GM19324 (cell line): ENCODE measurements around the gene TUT4.

Experiments
- ATAC-seq: cut with Tn5 transposase; IDR thresholded peaks from one replicate; pipeline ENCODE4 v1.9.1; 2021; ENCODE audit warnings: mild to moderate bottlenecking, moderate library complexity; ENCODE audit not compliant: unreplicated experiment, low FRiP score

TUT4 gene

DNA sequence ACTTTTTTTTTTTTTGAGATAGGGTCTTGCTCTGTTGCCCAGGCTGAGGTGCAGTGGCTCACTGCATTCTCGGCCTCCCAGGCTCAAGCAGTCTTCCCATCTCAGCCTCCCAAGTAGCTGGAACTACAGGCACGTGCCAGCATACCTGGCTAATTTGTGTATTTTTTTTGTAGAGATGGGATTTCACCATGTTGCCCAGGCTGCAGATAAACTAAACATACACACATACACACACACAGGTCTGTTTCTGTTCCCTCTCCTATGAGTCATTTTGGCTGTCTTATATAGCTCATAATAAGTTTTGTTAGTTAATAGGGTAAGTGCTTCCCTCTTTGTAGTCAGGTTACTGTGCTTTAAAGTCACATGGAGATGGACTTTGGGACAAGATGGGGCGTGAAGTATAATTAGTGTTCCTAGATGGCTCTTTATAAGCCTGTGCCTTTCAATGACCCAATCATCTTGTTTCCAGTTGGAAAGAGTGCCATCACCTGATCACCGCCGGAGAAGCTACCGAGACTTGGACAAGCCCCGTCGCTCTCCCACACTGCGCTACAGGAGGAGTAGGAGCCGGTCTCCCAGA, 139.4 kb downstream of the TUT4 start:
- ATAC-seq, result no peak

DNA sequence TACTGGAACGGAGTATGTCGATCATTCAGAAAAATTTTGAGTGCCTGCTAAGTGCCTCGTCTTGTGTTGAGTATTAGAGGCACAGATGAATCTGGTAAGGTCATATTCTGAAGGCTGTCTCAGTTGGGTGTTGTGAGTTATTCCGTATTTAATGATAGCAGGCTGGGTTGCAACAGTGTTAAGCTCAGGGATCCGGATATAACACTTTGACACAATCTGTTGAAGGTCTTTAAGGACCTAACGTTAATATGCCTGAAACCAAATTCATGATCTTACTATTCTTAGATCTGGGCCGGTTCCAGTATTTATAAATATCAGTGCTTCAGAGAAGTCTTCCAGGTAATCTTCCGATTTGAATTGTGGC, 147.9 kb downstream of the TUT4 start:
- ATAC-seq, result no peak

DNA sequence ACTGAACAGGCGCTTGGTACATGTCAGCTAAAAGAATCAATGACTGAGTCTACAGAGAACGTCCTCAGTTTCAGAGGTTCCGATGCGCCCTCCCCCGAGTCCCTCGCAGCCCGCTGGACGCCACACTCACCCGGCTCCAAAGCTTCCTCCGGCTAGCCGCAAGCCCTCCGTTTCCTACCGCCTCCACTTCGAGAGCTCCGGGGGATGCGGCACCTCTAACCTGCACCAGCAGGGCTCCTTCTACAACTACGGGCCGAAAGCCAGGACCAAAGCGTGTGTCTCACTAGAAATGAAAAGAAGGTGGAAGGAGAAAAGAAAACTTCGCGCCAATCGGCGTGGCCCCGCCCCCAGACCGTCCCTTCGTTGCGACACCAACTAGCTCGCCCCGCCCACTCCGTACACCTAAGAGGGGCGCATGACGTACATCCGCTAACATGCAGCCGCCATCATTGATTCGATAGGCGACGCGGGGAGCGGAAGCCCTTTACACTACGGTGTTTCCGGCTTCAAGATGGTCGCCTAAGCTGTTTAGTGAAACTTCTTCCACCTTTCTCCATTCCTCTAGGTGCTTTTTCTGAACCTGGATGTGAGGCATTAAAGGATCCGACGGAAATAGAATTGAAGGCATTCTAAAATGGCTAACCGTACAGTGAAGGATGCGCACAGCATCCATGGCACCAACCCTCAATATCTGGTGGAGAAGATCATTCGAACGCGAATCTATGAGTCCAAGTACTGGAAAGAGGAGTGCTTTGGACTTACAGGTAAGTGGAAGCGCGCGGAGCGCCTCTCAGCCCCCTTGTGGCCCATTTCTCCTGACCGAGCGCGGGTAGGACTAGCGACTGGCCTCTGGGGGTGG, 148.5 kb downstream of the TUT4 start, which contains the start of the genes ORC1 and PRPF38A:
Gene ORC1 (minus strand): TSS at position 308 of the 859 bp plus-strand sequence. CDS start 2,200 bp downstream, outside the sequence.
Gene PRPF38A (plus strand): TSS at position 487 of the 859 bp plus-strand sequence. CDS start 148 bp downstream, at position 635.
- ATAC-seq, result peak; percentile 90

GRCh38 chr1:52403566-52404115, 149.3 kb downstream of the TUT4 start:
- ATAC-seq, result peak; percentile 18

DNA sequence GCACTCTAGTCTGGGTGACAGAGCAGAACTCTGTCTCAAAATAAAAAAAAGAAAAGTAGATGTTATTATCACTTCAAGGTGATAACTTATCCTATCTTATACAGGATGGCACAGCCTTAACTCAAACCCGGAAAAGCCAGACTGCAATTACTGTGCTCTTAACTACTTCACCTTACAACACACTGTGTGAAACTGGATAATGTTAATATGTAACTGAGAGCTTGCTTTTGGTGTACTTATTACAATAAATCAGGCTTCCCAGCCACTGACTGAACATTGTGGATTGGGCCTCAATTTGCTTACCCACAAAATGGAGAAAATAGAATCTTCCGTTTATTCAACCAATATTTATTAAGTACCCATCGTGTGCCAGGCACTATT, 150.0 kb downstream of the TUT4 start:
- no peak for ATAC-seq

GRCh38 chr1:52400131-52400530, 152.8 kb downstream of the TUT4 start:
- ATAC-seq, result no peak

DNA sequence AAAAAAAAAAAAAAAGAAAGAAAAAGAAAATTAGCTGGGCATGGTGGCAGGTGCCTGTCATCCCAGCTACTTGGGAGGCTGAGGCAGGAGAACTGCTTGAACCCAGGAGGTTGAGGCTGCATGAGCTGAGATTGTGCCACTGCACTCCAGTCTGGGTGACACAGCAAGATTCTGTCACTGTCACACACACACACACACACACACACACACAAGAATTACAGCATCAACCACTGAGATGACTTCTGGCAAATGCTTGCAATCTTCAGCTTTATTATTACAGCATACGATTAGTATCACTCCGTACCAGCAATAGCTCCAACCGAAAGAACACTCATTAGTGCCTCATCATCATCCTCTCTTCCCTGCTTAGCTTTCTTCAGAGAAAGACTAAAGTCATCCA, 153.3 kb downstream of the TUT4 start:
- ATAC-seq, result no peak

DNA sequence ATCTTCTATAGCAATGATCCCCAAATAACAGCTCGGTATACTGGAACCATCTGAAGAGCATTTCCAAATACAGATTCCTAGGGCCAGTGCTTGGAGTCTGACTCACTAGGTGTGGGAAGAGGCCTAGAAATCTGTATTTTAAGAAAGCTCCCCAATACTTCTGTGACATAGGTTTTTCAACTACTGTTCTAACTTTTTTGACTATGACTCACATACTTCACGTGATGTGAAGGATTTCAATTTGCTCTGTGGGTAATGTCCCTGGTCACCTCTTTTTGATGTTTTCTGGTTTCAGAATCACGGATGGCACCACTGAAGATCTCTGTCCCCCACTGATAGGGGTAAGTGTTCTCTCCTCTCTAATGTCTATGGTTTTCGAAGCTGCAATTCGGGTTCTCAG, 159.7 kb downstream of the TUT4 start:
- ATAC-seq, result no peak

GRCh38 chr1:52386458-52386857, 166.4 kb downstream of the TUT4 start:
- ATAC-seq, result no peak

DNA sequence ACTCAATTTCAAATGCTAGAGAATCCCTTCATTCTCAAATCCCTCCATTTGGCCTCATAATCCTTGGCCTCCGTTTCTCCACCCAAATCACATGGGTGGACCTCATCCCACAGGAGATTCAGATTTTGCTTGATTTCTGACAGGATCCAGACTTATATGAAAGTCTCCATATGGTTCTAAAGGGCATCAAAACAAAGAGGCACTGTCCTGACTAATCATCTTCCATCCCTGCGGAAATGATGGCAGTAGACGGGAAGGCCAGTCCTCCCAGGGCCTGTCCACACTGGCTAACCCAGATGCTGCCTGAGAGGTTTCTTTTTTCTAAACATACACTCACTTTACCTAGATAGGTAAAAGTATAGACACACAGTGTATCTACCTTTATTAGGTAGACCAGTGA, 167.5 kb downstream of the TUT4 start:
- no peak for ATAC-seq
